Testis (tissue), 2 donors: ENCODE data around the gene SDK2.

Experiments used
- CTCF ChIP-seq, 3 experiments: fragments of 450-650 bp in 2 of 3; fragments of 200-600 bp in 1 of 3; sonication (generic) in 1 of 3; IDR thresholded peaks; one replicate each; pipeline ENCODE4 v1.5.1; 2016 to 2019; ENCODE audit warnings: antibody characterized with exemption in 3 of 3, mild to moderate bottlenecking in 2 of 3, moderate library complexity in 1 of 3
- POLR2A ChIP-seq: fragments of 450-650 bp; IDR thresholded peaks from one replicate; pipeline ENCODE4 v1.6.1; 2017; ENCODE audit warnings: antibody characterized with exemption, mild to moderate bottlenecking, moderate library complexity

- TF ChIP-seq CTCF (IDR thresholded peaks at IDR 0.05) (no peak), POLR2A (no peak)
Observed at GRCh38 chr17:73639932-73640331, 4.3 kb downstream of the SDK2 start.
